ENCODE results near the gene NR2F1-AS1. TPM values are rescaled to one million over a fixed set of nuclear protein-coding genes. Genes with fewer than 3 reads are reported as not detected.

The NR2F1-AS1 gene
- total RNA-seq, 1 experiment from 2014 or later = 1.5 TPM

DNA sequence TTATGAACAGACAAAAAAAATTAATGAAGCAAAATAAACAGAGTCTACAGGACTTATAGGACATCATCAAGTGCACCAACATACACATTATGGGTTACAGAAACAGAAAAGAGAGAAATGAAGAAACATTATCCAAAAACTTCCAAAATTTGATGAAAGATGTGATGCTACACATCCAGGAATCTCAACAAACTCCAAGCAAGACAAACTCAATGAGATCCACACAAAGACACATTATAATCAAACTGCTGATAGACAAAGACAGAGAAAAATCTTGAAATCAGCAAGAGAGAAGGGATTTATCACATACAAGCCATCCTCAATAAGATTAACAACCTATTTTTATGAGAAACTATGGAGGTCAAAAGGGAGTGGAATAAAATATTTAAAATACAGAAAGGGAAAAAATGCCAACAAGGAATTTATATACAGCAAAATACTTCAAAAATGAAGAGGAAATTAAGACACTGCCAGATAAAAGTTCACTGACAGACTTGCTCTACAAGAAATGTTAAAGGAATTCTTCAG lies 101.0 kb downstream of the NR2F1-AS1 start:
- Mint-ChIP-seq H3K4me3 (no peak overlapping the region), H3K9me3 (peaks cover 26% of the 10 kb centered on the region), H3K36me3 (peaks cover 8% of the 10 kb centered on the region), H3K27me3 (ENCODE audit: low read depth) (no peaks in the 10 kb centered on the region; the same call in 1 of the 2 replicates), H3K4me1 (no peaks in the 10 kb centered on the region), H3K27ac (no peak overlapping the region)
- ChIA-PET POLR2A (no interaction called here), CTCF (no interaction called here)
- TF ChIP-seq, protein P1, sequence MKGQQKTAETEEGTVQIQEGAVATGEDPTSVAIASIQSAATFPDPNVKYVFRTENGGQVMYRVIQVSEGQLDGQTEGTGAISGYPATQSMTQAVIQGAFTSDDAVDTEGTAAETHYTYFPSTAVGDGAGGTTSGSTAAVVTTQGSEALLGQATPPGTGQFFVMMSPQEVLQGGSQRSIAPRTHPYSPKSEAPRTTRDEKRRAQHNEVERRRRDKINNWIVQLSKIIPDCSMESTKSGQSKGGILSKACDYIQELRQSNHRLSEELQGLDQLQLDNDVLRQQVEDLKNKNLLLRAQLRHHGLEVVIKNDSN (CRISPR knock-in tag; IDR thresholded peaks at IDR 0.05) = no peak
- TF ChIP-seq ZNF317 (CRISPR knock-in tag; IDR thresholded peaks at IDR 0.05; ENCODE audit: borderline replicate concordance, low read depth) = peak; percentile 87
- TF ChIP-seq, protein P2, sequence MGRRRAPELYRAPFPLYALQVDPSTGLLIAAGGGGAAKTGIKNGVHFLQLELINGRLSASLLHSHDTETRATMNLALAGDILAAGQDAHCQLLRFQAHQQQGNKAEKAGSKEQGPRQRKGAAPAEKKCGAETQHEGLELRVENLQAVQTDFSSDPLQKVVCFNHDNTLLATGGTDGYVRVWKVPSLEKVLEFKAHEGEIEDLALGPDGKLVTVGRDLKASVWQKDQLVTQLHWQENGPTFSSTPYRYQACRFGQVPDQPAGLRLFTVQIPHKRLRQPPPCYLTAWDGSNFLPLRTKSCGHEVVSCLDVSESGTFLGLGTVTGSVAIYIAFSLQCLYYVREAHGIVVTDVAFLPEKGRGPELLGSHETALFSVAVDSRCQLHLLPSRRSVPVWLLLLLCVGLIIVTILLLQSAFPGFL (CRISPR knock-in tag; IDR thresholded peaks at IDR 0.05; ENCODE audit: borderline replicate concordance) = no peak
- no peak for ATAC-seq
- no peak for DNase-seq (ENCODE audit: low spot score)

DNA sequence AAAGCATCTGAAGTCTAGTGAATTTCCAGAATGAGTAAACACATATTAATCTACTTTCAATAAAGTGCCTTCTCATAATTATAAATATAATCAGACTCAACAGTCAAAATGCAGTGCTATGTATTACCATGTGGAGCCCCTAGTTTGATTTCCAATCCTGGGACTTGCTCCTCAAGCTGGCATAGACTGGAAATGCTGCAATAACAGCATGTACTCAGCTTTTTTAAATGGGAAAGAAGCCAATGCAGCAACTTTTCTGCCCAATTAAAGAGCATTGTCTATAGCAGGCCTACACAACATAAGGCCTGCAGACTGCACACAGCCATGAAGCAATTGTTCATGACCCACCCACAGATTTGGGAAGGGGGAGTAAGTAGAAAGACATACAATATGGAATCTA lies 103.2 kb downstream of the NR2F1-AS1 start:
- Mint-ChIP-seq H3K4me3 (no peak overlapping the region), H3K27ac (no peak overlapping the region), H3K36me3 (peaks cover 8% of the 10 kb centered on the region), H3K4me1 (no peaks in the 10 kb centered on the region), H3K9me3 (peaks cover 16% of the 10 kb centered on the region), H3K27me3 (ENCODE audit: low read depth) (no peaks in the 10 kb centered on the region; the same call in 1 of the 2 replicates)
- no peak for ATAC-seq
- POLR2A ChIA-PET = no interaction called here
- CTCF ChIA-PET = no interaction called here
- TF ChIP-seq NR2C2 (CRISPR knock-in tag; IDR thresholded peaks at IDR 0.05) = no peak
- TF ChIP-seq, protein P3, sequence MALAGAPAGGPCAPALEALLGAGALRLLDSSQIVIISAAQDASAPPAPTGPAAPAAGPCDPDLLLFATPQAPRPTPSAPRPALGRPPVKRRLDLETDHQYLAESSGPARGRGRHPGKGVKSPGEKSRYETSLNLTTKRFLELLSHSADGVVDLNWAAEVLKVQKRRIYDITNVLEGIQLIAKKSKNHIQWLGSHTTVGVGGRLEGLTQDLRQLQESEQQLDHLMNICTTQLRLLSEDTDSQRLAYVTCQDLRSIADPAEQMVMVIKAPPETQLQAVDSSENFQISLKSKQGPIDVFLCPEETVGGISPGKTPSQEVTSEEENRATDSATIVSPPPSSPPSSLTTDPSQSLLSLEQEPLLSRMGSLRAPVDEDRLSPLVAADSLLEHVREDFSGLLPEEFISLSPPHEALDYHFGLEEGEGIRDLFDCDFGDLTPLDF (CRISPR knock-in tag; IDR thresholded peaks at IDR 0.05) = no peak
- TF ChIP-seq ZNF671 (CRISPR knock-in tag; IDR thresholded peaks at IDR 0.05) = no peak
- no peak for TF ChIP-seq IRF2 (CRISPR knock-in tag; IDR thresholded peaks at IDR 0.05; ENCODE audit: borderline replicate concordance, low read depth)
- no peak for TF ChIP-seq TCF7 (CRISPR knock-in tag; IDR thresholded peaks at IDR 0.05; ENCODE audit: low read depth)
- no peak for TF ChIP-seq RELA (CRISPR knock-in tag; IDR thresholded peaks at IDR 0.05; ENCODE audit: borderline replicate concordance)
- no peak for TF ChIP-seq ZNF263 (CRISPR knock-in tag; IDR thresholded peaks at IDR 0.05; ENCODE audit: low read depth)
- TF ChIP-seq CBFB (CRISPR knock-in tag; IDR thresholded peaks at IDR 0.05; ENCODE audit: low read depth) = no peak
- TF ChIP-seq HMGA2 (CRISPR knock-in tag; IDR thresholded peaks at IDR 0.05) = no peak
- TF ChIP-seq, protein P4, sequence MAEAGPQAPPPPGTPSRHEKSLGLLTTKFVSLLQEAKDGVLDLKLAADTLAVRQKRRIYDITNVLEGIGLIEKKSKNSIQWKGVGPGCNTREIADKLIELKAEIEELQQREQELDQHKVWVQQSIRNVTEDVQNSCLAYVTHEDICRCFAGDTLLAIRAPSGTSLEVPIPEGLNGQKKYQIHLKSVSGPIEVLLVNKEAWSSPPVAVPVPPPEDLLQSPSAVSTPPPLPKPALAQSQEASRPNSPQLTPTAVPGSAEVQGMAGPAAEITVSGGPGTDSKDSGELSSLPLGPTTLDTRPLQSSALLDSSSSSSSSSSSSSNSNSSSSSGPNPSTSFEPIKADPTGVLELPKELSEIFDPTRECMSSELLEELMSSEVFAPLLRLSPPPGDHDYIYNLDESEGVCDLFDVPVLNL (CRISPR knock-in tag; IDR thresholded peaks at IDR 0.05; ENCODE audit: borderline replicate concordance, low read depth) = no peak
- no peak for TF ChIP-seq NFYB (CRISPR knock-in tag; conservative IDR thresholded peaks at IDR 0.05; ENCODE audit: low read depth)
- TF ChIP-seq, protein P5, sequence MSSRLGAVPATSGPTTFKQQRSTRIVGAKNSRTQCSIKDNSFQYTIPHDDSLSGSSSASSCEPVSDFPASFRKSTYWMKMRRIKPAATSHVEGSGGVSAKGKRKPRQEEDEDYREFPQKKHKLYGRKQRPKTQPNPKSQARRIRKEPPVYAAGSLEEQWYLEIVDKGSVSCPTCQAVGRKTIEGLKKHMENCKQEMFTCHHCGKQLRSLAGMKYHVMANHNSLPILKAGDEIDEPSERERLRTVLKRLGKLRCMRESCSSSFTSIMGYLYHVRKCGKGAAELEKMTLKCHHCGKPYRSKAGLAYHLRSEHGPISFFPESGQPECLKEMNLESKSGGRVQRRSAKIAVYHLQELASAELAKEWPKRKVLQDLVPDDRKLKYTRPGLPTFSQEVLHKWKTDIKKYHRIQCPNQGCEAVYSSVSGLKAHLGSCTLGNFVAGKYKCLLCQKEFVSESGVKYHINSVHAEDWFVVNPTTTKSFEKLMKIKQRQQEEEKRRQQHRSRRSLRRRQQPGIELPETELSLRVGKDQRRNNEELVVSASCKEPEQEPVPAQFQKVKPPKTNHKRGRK (CRISPR knock-in tag; IDR thresholded peaks at IDR 0.05; ENCODE audit: borderline replicate concordance) = no peak
- no peak for TF ChIP-seq ZNF416 (CRISPR knock-in tag; IDR thresholded peaks at IDR 0.05)
- no peak for TF ChIP-seq MYBL2 (CRISPR knock-in tag; IDR thresholded peaks at IDR 0.05)
- no peak for DNase-seq (ENCODE audit: low spot score)
